Psoas muscle (tissue), 8 donors: Measurements from ENCODE around the gene NME3. TPM values are rescaled to one million over a fixed set of nuclear protein-coding genes. Genes with fewer than 3 reads are reported as not detected.

Source experiments
- ATAC-seq, 4 donors: fragments of 200-7000 bp; cut with Tn5 transposase; one replicate each; pipeline ENCODE4 v1.9.1; 2020; ENCODE audit warnings: moderate library complexity in 3 of 4, mild to moderate bottlenecking in 2 of 4
- DNase-seq, 2 donors: peaks; one replicate each; pipeline ENCODE4 v3.0.0-alpha.2; 2020
- H3K27ac ChIP-seq: fragments of 200-600 bp; one replicate; pipeline ENCODE4 v1.8.0; 2022
- H3K27me3 ChIP-seq, 3 donors: fragments of 200-600 bp in 1 of 3; one replicate each; pipeline versions ENCODE4 v1.6.1 to v1.8.0; 2013 to 2022; ENCODE audit warnings: low read length in 2 of 3, mild to moderate bottlenecking in 2 of 3, moderate library complexity in 1 of 3; ENCODE audit not compliant: insufficient read depth in 3 of 3
- H3K36me3 ChIP-seq, 2 donors: fragments of 200-600 bp in 1 of 2; one replicate each; pipeline versions ENCODE4 v1.6.1 to v1.8.0; 2013 to 2022; ENCODE audit warnings: low read depth in 1 of 2, mild to moderate bottlenecking in 1 of 2, moderate library complexity in 1 of 2; ENCODE audit not compliant: insufficient read depth in 1 of 2
- H3K4me1 ChIP-seq: fragments of 200-600 bp; one replicate; pipeline ENCODE4 v1.8.0; 2022
- H3K4me3 ChIP-seq: fragments of 200-600 bp; one replicate; pipeline ENCODE4 v1.8.0; 2022; ENCODE audit warnings: mild to moderate bottlenecking
- H3K9me3 ChIP-seq: fragments of 200-600 bp; one replicate; pipeline ENCODE4 v1.8.0; 2022
- WGBS, 3 donors: extraction: QIAGEN DNeasy Blood & Tissue Kit; methylation state at CpG; one replicate each; pipeline versions ENCODE4 v1.1.6 to v1.1.7; 2013; 5-methylcytosine and 5-hydroxymethylcytosine counted together
- intact Hi-C, 2 donors: fragments of 100-400 bp; cut with DNase I; formaldehyde crosslinking; loops; one replicate each; pipeline versions ENCODE4 v1.11.0 to v1.14.2; 2022
- polyA plus RNA-seq, 3 donors: library from polyadenylated mRNA; stranded (reverse); fragments of 200-250 nt; gene quantifications; one replicate each; pipeline ENCODE4 v1.2.3, GENCODE V29; 2013
- total RNA-seq, 4 donors: library from RNA; stranded (reverse); fragmentation: NEBNext Ultra II Directional in 2 of 4; extraction: Animal tissue kit (Norgen Biotek cat#: 25700) in 2 of 4; gene quantifications; one replicate each; pipeline versions ENCODE4 v1.2.1 to v1.2.4, GENCODE V29; 2021 to 2023
- TF ChIP-seq, protein P1 (sequence below): fragments of 200-600 bp; IDR thresholded peaks from one replicate; pipeline ENCODE4 v1.8.0; 2022; ENCODE audit warnings: antibody characterized with exemption
- donor health status: healthy with polysubstance abuse.
- donor health status: DM: no; HTN: no; CAD: no; lungs with moderate emphysema.
- donor health status: Bipolar disorder and iron deficiency.
- donor health status: healthy.
- donor health status: DM: yes; HTN: yes; CAD: no.
- donor health status: DM: no; HTN: no; CAD: no.
- donor health status: DM: no; HTN: no; CAD: no.
- donor health status: DM: yes; HTN: yes; CAD: no.

NME3 gene
- total and polyA plus RNA-seq, 7 donors: 9.9 to 27.1 (median 18.8) TPM

- no peak overlapping the region for H3K27ac ChIP-seq
- ATAC-seq (no peak), DNase-seq (peak in 1 of 2 donors; percentile 54)
- no peaks in the 10 kb centered on the region for H3K27me3 ChIP-seq
- WGBS, 3 donors: 77 to 81% (median 77%) methylated on average over 41 of the region's 41 CpGs
- H3K4me3 ChIP-seq: no peak overlapping the region
- intact Hi-C loops: no loop called here
- H3K4me1 ChIP-seq: peaks cover 5% of the 10 kb centered on the region
- H3K9me3 ChIP-seq: no peaks in the 10 kb centered on the region
- TF ChIP-seq, protein P1, sequence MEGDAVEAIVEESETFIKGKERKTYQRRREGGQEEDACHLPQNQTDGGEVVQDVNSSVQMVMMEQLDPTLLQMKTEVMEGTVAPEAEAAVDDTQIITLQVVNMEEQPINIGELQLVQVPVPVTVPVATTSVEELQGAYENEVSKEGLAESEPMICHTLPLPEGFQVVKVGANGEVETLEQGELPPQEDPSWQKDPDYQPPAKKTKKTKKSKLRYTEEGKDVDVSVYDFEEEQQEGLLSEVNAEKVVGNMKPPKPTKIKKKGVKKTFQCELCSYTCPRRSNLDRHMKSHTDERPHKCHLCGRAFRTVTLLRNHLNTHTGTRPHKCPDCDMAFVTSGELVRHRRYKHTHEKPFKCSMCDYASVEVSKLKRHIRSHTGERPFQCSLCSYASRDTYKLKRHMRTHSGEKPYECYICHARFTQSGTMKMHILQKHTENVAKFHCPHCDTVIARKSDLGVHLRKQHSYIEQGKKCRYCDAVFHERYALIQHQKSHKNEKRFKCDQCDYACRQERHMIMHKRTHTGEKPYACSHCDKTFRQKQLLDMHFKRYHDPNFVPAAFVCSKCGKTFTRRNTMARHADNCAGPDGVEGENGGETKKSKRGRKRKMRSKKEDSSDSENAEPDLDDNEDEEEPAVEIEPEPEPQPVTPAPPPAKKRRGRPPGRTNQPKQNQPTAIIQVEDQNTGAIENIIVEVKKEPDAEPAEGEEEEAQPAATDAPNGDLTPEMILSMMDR: no peak
- H3K36me3 ChIP-seq: peaks cover 4 to 61% of the 10 kb centered on the region in 2 donors
These were observed 3.1 kb downstream of the NME3 start for GRCh38 chr16:1768061-1768766.

DNA sequence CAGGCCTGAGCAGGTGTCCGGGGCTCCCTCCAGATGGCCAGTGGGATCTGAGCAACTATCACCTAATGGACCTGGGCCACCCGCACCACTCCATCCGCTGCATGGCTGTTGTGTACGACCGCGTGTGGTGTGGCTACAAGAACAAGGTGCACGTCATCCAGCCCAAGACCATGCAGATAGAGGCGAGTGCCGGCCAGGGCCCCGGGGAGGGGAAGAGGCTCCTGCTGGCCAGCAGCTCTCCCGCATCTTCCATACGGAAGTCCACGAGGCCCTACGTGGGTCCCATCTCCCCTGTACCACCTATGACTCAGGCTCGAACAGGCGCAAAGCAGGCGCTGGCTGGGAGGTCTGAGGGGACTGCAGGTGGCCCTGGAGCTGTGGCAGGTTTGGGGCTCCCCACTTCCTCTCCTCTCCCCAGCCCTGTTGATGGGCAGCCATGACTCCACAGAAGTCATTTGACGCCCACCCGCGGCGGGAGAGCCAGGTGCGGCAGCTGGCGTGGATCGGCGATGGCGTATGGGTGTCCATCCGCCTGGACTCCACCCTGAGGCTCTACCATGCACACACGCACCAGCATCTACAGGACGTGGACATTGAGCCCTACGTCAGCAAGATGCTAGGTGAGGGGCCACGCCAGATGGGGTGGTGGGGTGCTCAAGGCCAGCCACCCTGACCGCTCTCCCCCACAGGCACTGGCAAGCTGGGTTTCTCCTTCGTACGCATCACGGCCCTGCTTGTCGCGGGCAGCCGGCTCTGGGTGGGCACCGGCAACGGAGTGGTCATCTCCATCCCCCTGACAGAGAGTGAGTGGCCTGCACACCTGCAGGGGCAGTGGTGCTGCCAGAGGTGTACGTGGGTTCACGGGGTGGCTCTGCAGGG lies 4.0 kb downstream of the NME3 start:
- H3K4me3 ChIP-seq: no peak overlapping the region
- TF ChIP-seq, protein P1: no peak
- no peak overlapping the region for H3K27ac ChIP-seq
- peak in 1 of 2 donors; percentile 55 for DNase-seq
- intact Hi-C loops: no loop called here
- ATAC-seq: no peak
- 89 to 93% (median 90%) methylated on average over 38 to 42 of the region's 42 CpGs for WGBS, 3 donors
- H3K9me3 ChIP-seq: no peaks in the 10 kb centered on the region
- peaks cover 5% of the 10 kb centered on the region for H3K4me1 ChIP-seq
- H3K27me3 ChIP-seq: no peaks in the 10 kb centered on the region
- peaks cover 4 to 70% of the 10 kb centered on the region in 2 donors for H3K36me3 ChIP-seq

- Histone ChIP-seq H3K36me3 (peaks cover 4 to 76% of the 10 kb centered on the region in 2 donors), H3K27ac (no peak overlapping the region), H3K27me3 (no peaks in the 10 kb centered on the region), H3K4me3 (no peak overlapping the region), H3K4me1 (peaks cover 5% of the 10 kb centered on the region), H3K9me3 (no peaks in the 10 kb centered on the region)
- 80 to 84% (median 81%) methylated on average over 16 to 18 of the region's 18 CpGs for WGBS, 3 donors
- DNase-seq (no peak), ATAC-seq (no peak)
- intact Hi-C loops: no loop called here
- TF ChIP-seq, protein P1: no peak
These were observed 4.6 kb downstream of the NME3 start for GRCh38 chr16:1766701-1767100.

DNA sequence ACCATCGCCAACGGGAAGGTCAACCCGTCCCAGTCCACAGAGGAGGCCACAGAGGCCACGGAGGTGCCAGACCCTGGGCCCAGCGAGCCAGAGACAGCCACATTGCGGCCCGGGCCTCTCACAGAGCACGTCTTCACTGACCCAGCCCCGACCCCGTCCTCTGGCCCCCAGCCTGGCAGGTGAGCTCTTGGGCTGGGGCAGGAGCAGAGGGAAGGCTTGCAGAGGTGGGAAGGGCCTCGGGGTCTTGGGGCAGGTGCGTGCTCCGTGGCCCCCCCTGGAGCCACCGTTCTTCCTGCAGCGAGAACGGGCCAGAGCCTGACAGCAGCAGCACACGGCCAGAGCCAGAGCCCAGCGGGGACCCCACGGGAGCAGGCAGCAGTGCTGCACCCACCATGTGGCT lies 5.1 kb downstream of the NME3 start:
- H3K27me3 ChIP-seq: no peaks in the 10 kb centered on the region
- no peak overlapping the region for H3K4me3 ChIP-seq
- H3K4me1 ChIP-seq: peaks cover 5% of the 10 kb centered on the region
- WGBS, 3 donors: 89 to 92% (median 89%) methylated on average over 19 of the region's 19 CpGs
- ATAC-seq (no peak), DNase-seq (no peak)
- intact Hi-C loops: no loop called here
- TF ChIP-seq, protein P1: no peak
- no peak overlapping the region for H3K27ac ChIP-seq
- peaks cover 4 to 78% of the 10 kb centered on the region in 2 donors for H3K36me3 ChIP-seq
- H3K9me3 ChIP-seq: no peaks in the 10 kb centered on the region
